NB4 (cell line): ENCODE results near the gene ACVR1.

Experiments used
- CTCF ChIP-seq: IDR thresholded peaks from one replicate; pipeline ENCODE4 v1.5.1; 2012; ENCODE audit warnings: low read depth, low read length
- MAX ChIP-seq: IDR thresholded peaks from 2 replicates; pipeline ENCODE4 v1.6.1; 2011; ENCODE audit warnings: low read depth, low read length
- MYC ChIP-seq: IDR thresholded peaks from 2 replicates; pipeline ENCODE4 v1.6.1; 2011; ENCODE audit warnings: low read depth, low read length
- POLR2A ChIP-seq: IDR thresholded peaks from 2 replicates; pipeline ENCODE4 v1.6.1; 2011; ENCODE audit warnings: mild to moderate bottlenecking; ENCODE audit not compliant: insufficient read length; ENCODE audit errors: extremely low read depth

- no peak for TF ChIP-seq CTCF
- TF ChIP-seq MAX = no peak
- TF ChIP-seq POLR2A = no peak
- TF ChIP-seq MYC = no peak
These were observed 86.1 kb downstream of the ACVR1 start for GRCh38 chr2:157789933-157790511.
